ENCODE results near the gene GTPBP1. TPM values are rescaled to one million over a fixed set of nuclear protein-coding genes. Genes with fewer than 3 reads are reported as not detected.

GTPBP1 gene
- total and polyA plus RNA-seq, 2 of the 13 experiments (the other 11 are each of a cell fraction or from before 2014, with no cell fraction given), result 22.3 to 27.0 TPM

DNA sequence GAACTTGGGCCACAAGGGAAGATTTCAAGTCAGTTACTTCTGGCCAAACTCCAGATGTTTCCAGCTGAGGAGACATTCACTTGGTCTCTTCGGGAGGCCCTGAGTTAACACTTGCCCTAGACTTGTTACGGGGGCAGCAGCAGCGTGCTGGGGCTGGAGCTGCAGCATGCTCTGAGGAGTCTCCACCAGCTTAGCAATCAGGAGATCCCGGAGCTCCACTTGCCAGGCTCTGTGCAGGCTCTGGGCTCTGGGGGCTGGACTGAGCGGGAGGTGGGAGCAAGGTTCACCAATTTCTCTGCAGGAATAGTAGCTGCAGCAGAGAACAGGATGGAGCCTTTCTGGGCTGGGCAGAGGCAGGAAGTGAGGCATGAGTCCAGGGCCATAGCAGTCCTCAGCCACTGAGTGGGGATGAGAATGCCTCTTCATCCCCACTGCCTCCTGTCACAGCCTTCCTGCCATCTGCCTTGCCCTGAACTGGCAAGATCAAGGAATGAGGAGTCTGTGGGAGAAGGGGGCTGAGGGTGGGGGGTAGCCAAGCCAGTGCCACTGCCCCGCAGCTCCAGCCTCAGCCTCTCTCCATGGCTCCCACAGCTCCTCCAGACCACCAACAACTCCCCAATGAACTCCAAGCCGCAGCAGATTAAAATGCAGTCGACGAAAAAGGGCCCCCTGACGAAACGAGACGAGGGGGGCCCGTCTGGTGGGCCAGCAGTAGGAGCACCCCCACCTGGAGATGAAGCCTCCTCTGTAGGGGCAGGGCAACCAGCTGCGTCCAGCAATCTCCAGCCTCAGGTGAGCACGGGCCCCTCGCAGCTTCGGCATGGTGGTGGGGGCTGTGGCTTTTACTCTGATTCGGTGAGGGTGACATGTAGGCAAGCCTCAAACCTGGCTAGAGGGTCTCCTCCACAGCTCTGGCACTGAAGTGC lies 23.4 kb downstream of the GTPBP1 start:
- Histone ChIP-seq H3K27ac (ENCODE audit: extremely low read length, insufficient read depth, low read length) (peak overlapping the region; percentile 51), H4K20me1 (ENCODE audit: insufficient read depth, low read length) (peaks cover 14% of the 10 kb centered on the region), H3K36me3 (replicated peaks in 1 of 2; ENCODE audit: control insufficient read depth in 1 of 2, insufficient read depth in 2 of 2, low read length in 2 of 2) (peaks cover 35 to 66% of the 10 kb centered on the region in 2 experiments), H3K4me1 (ENCODE audit: insufficient read depth, low read length) (peaks cover 29% of the 10 kb centered on the region), H3K9ac (ENCODE audit: insufficient read depth, low read depth, low read length) (peak overlapping the region; percentile 7; the same call in 1 of the 2 replicates), H3K4me2 (ENCODE audit: low read depth, low read length) (no peak overlapping the region), H3K9me3 (ENCODE audit: low read length) (no peaks in the 10 kb centered on the region), H3K79me2 (ENCODE audit: insufficient read depth, low read length) (no peaks in the 10 kb centered on the region), H2AFZ (ENCODE audit: low read length) (no peak overlapping the region), H3K4me3 (replicated peaks in 1 of 3; ENCODE audit: insufficient read depth in 1 of 3, low read depth in 2 of 3, low read length in 3 of 3) (no peak overlapping the region), H3K27me3 (ENCODE audit: control insufficient read depth in 1 of 2, insufficient read depth in 2 of 2, low read length in 2 of 2) (no peaks in the 10 kb centered on the region)
- CTCF ChIA-PET (ENCODE audit: low intra/inter-chr PET ratio, low total read pairs), result no interaction called here
- FAIRE-seq (no peak), ATAC-seq (peak; percentile 77), DNase-seq (ENCODE audit: low spot score) (peak; percentile 28)
- 100% methylated on average over 9 of the region's 18 CpGs for WGBS (ENCODE audit: low lambda C conversion rate)
- in situ Hi-C loops (cut with HindIII; ENCODE audit: extremely low pct_ligation_motif_present, low pct_unique_long_range_greater_than_20kb) (no loop called here), intact Hi-C loops (cut with micrococcal nuclease; ENCODE audit: unreplicated experiment) (no loop called here)
- BruUV-seq (replicated peaks), result no TSS peak
- POLR2A ChIA-PET, result no interaction called here
- TF ChIP-seq, protein P1, sequence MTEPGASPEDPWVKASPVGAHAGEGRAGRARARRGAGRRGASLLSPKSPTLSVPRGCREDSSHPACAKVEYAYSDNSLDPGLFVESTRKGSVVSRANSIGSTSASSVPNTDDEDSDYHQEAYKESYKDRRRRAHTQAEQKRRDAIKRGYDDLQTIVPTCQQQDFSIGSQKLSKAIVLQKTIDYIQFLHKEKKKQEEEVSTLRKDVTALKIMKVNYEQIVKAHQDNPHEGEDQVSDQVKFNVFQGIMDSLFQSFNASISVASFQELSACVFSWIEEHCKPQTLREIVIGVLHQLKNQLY (CRISPR knock-in tag; IDR thresholded peaks at IDR 0.05), result no peak
- TF ChIP-seq, protein P2, sequence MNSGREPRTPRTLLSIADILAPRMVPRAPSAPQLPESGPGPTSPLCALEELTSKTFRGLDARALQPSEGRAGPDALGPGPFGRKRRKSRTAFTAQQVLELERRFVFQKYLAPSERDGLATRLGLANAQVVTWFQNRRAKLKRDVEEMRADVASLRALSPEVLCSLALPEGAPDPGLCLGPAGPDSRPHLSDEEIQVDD (CRISPR knock-in tag; IDR thresholded peaks at IDR 0.05; ENCODE audit: borderline replicate concordance), result 0 out of 2 replicates have a peak, but pooled peaks have one; percentile 56
- TF ChIP-seq HNF4A (CRISPR knock-in tag; IDR thresholded peaks at IDR 0.05), result peak; percentile 87
- TF ChIP-seq ZFX (CRISPR knock-in tag; IDR thresholded peaks at IDR 0.05; ENCODE audit: low read depth), result no peak
- TF ChIP-seq PHF21A (CRISPR knock-in tag; IDR thresholded peaks at IDR 0.05), result peak; percentile 22; the same call in 1 of the 2 replicates
- no peak for TF ChIP-seq NONO (IDR thresholded peaks at IDR 0.05)
- TF ChIP-seq NONO (CRISPR knock-in tag; conservative IDR thresholded peaks at IDR 0.05), result peak; percentile 37; the same call in 1 of the 2 replicates
- no peak for TF ChIP-seq ARHGAP35 (CRISPR knock-in tag; IDR thresholded peaks at IDR 0.05; ENCODE audit: borderline replicate concordance)
- no peak for TF ChIP-seq GPN1 (CRISPR knock-in tag; IDR thresholded peaks at IDR 0.05; ENCODE audit: borderline replicate concordance)
- TF ChIP-seq ZBTB38 (CRISPR knock-in tag; IDR thresholded peaks at IDR 0.05), result peak; percentile 40; the same call in 1 of the 2 replicates
- TF ChIP-seq WIZ (CRISPR knock-in tag; IDR thresholded peaks at IDR 0.05), result no peak
- 0 out of 2 replicates have a peak, but pooled peaks have one; percentile 24 for TF ChIP-seq SAP130 (CRISPR knock-in tag; IDR thresholded peaks at IDR 0.05; ENCODE audit: low read depth)
- TF ChIP-seq, protein P3, sequence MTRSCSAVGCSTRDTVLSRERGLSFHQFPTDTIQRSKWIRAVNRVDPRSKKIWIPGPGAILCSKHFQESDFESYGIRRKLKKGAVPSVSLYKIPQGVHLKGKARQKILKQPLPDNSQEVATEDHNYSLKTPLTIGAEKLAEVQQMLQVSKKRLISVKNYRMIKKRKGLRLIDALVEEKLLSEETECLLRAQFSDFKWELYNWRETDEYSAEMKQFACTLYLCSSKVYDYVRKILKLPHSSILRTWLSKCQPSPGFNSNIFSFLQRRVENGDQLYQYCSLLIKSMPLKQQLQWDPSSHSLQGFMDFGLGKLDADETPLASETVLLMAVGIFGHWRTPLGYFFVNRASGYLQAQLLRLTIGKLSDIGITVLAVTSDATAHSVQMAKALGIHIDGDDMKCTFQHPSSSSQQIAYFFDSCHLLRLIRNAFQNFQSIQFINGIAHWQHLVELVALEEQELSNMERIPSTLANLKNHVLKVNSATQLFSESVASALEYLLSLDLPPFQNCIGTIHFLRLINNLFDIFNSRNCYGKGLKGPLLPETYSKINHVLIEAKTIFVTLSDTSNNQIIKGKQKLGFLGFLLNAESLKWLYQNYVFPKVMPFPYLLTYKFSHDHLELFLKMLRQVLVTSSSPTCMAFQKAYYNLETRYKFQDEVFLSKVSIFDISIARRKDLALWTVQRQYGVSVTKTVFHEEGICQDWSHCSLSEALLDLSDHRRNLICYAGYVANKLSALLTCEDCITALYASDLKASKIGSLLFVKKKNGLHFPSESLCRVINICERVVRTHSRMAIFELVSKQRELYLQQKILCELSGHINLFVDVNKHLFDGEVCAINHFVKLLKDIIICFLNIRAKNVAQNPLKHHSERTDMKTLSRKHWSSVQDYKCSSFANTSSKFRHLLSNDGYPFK (CRISPR knock-in tag; IDR thresholded peaks at IDR 0.05; ENCODE audit: borderline replicate concordance), result peak; percentile 17; the same call in 1 of the 2 replicates
- no peak for TF ChIP-seq GTF3A (CRISPR knock-in tag; conservative IDR thresholded peaks at IDR 0.05)
- TF ChIP-seq JARID2 (CRISPR knock-in tag; IDR thresholded peaks at IDR 0.05; ENCODE audit: insufficient replicate concordance), result no peak
- 0 out of 2 replicates have a peak, but pooled peaks have one; percentile 50 for TF ChIP-seq ZNF263 (CRISPR knock-in tag; IDR thresholded peaks at IDR 0.05)
- TF ChIP-seq STAT5B (CRISPR knock-in tag; IDR thresholded peaks at IDR 0.05), result no peak
- TF ChIP-seq NCOR1 (IDR thresholded peaks at IDR 0.05; ENCODE audit: borderline replicate concordance, low read length), result no peak
- TF ChIP-seq ZNF350 (CRISPR knock-in tag; IDR thresholded peaks at IDR 0.05; ENCODE audit: borderline replicate concordance, low read depth), result no peak
- TF ChIP-seq ZNF431 (CRISPR knock-in tag; IDR thresholded peaks at IDR 0.05; ENCODE audit: borderline replicate concordance, low read depth), result no peak
- TF ChIP-seq SIN3B (IDR thresholded peaks at IDR 0.05; ENCODE audit: low read length), result no peak
- 0 out of 2 replicates have a peak, but pooled peaks have one; percentile 22 for TF ChIP-seq ZNF792 (CRISPR knock-in tag; IDR thresholded peaks at IDR 0.05)
